HG02981 (cell line): Measurements from ENCODE around the gene KIR2DL4.
"Not testable (repeated sequence)": the region's sequence is repeated elsewhere in the genome, so short reads cannot be mapped to it uniquely, and the experiment has no call there.

ENCODE experiments used
- ATAC-seq: cut with Tn5 transposase; IDR thresholded peaks from one replicate; pipeline ENCODE4 v1.9.1; 2021; ENCODE audit warnings: mild to moderate bottlenecking, moderate library complexity; ENCODE audit not compliant: unreplicated experiment

The KIR2DL4 gene

DNA sequence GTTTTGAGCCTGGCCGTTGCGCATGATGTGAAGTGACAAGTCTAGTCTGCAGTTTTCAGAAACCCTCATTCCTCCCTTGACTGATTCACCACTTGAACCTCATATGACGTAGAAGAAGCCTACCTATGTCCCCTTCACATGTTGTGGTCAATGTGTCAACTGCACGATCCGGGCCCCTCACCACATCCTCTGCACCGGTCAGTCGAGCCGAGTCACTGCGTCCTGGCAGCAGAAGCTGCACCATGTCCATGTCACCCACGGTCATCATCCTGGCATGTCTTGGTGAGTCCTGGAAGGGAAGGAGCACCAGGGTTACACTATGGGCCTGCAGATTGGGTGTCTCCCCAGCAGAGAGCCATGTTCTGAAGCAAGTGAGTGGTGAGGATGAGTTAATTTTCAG lies at the start of gene KIR2DL4:
Gene KIR2DL4, plus strand, starts transcription at position 201 of the 400 bp plus-strand sequence. Its CDS starts 42 bp downstream, at position 243.
- no peak for ATAC-seq

DNA sequence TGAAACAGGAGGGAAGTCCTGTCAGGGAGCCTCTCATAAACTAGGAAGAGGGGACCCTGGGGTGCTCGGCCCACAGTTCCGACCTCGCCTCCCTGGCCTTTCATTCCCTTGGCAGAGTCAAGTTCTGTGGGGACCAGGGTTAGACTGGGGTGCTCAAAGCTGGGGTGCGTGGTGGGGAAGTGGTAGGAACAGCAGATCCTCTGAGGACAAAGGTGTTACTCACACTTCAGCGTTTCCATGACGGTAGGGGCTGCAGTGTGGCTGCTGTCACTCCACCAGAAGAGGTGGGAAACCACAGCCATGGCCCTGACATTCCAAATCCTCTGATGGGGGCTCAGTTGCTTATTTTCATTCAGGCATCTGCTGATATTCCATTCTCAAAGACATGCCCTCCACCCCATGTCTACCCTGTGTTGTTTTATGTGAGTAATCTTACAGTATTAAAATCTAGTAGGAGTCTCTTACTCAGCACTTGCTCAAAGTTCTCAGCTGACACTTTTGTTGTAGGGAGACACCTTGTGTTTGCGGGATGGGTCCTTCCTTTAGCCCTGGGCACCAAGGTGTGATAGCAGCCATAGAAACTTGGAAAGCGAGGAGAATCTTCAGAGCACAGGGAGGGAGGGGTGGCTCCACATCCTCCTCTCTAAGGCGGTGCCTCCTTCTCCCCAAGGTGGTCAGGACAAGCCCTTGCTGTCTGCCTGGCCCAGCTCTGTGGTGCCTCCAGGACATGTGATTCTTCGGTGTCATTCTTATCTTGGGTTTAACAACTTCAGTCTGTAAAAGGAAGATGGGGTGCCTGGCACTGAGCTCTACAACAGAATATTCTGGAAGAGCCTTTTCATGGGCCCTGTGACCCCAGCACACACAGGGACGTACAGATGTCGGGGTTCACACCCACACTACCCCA lies 47.0 kb upstream of the KIR2DL4 start:
- not testable (repeated sequence) for ATAC-seq

DNA sequence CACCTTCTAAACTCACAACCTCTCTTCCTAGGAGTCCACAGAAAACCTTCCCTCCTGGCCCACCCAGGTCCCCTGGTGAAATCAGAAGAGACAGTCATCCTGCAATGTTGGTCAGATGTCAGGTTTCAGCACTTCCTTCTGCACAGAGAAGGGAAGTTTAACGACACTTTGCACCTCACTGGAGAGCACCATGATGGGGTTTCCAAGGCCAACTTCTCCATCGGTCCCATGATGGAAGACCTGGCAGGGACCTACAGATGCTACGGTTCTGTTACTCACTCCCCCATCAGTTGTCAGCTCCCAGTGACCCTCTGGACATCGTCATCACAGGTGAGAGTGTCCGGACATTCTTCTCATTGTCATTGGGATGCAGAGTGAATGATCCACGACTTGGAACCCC lies 44.8 kb upstream of the KIR2DL4 start:
- ATAC-seq, result not testable (repeated sequence)

DNA sequence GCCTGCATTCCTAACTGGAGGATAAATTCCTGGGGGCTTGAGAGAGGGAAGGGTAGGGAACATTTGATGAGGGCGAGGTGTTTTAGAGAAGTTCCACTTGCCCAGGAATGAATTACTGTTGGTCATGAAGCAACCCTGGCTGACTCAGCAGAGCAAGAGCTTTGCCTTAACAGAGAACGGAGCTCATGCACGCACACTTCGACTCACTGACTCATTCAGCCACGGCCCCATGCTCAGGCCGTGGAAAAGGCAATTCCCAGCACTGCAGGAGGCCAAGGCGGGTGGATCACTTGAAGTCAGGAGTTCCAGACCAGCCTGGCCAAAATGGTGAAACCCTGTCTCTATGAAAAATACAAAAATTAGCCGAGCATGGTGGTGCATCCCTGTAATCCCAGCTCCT lies 39.2 kb upstream of the KIR2DL4 start:
- ATAC-seq, result not testable (repeated sequence)

DNA sequence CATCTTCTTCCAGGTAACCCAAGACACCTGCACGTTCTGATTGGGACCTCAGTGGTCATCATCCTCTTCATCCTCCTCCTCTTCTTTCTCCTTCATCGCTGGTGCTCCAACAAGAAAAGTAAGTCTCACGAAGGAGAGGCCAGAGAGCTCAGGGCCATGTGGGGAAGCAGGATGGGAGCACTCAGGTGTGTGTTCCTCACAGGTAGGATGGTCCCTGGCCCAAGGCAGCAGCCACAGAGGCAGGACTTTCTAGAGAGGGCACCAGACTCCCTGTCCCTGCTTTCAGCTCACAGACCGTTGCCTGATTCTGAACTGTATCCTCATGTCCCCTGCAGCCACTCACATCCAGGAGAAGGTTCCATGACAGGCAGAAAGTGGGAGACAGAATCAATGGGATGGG lies 36.9 kb upstream of the KIR2DL4 start:
- not testable (repeated sequence) for ATAC-seq

DNA sequence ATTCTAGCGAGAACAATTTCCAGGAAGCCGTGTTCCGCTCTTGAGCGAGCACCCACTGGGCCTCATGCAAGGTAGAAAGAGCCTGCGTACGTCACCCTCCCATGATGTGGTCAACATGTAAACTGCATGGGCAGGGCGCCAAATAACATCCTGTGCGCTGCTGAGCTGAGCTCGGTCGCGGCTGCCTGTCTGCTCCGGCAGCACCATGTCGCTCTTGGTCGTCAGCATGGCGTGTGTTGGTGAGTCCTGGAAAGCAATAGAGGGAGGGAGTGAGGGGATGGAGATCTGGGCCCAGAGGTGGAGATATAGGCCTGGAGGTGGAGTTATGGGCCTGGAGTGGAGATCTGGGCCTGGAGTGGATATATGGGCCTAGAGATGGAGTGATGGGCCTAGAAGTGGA lies 33.8 kb upstream of the KIR2DL4 start, which contains the start of gene KIR2DL1:
Gene KIR2DL1, plus strand, starts transcription at position 148 of the 400 bp plus-strand sequence. Its CDS starts 58 bp downstream, at position 206.
- not testable (repeated sequence) for ATAC-seq

DNA sequence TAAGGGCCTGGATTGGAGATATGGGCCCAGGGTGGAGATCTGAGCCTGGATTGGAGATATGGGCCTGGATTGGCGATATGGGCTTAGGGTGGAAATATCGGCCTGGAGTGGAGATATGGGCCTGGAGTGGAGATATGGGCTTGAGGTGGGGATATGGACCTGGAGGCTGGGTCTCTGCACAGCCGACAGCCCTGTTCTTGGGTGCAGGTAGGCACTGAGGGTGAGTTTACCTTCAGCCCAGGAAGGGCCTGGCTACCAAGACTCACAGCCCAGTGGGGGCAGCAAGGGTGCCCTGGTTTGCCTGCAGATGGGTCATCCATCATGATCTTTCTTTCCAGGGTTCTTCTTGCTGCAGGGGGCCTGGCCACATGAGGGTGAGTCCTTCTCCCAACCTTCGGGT lies 32.9 kb upstream of the KIR2DL4 start:
- ATAC-seq, result not testable (repeated sequence)

DNA sequence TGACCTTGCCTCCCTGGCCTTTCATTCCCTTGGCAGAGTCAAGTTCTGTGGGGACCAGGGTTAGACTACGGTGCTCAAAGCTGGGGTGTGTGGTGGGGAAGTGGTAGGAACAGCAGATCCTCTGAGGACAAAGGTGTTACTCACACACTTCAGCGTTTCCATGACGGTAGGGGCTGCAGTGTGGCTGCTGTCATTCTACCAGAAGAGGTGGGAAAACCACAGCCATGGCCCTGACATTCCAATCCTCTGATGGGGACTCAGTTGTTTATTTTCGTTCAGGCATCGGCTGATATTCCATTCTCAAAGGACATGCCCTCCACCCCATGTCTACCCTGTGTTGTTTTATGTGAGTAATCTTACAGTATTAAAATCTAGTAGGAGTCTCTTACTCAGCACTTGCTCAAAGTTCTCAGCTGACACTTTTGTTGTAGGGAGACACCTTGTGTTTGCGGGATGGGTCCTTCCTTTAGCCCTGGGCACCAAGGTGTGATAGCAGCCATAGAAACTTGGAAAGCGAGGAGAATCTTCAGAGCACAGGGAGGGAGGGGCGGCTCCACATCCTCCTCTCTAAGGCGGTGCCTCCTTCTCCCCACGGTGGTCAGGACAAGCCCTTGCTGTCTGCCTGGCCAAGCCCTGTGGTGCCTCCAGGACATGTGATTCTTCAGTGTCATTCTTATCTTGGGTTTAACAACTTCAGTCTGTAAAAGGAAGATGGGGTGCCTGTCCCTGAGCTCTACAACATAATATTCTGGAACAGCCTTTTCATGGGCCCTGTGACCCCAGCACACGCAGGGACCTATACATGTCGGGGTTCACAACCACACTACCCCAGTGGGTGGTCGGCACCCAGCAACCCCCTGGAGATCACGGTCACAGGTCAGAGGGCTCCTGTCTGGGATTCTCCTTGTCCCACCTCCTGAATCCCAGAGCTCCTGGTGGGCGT lies 32.1 kb upstream of the KIR2DL4 start:
- not testable (repeated sequence) for ATAC-seq

DNA sequence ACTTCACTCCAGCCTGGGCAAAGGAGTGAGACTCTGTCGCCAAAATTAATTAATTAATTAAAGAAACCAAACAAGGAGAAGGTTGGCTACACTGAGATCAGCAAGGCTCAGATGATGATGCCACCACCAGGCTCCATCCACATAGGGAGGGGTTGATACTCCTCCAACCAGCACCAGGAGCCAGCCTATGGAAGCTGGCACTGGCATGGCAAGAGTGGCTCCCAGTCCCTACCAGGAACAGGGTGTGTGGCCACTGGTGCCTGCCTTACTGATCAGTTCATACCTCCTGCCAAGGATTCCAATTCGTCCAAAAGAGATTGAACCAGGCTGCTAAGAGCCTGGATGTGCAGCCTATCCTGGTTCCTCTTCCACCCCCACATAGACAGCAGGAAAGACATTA lies 30.7 kb upstream of the KIR2DL4 start:
- not testable (repeated sequence) for ATAC-seq

DNA sequence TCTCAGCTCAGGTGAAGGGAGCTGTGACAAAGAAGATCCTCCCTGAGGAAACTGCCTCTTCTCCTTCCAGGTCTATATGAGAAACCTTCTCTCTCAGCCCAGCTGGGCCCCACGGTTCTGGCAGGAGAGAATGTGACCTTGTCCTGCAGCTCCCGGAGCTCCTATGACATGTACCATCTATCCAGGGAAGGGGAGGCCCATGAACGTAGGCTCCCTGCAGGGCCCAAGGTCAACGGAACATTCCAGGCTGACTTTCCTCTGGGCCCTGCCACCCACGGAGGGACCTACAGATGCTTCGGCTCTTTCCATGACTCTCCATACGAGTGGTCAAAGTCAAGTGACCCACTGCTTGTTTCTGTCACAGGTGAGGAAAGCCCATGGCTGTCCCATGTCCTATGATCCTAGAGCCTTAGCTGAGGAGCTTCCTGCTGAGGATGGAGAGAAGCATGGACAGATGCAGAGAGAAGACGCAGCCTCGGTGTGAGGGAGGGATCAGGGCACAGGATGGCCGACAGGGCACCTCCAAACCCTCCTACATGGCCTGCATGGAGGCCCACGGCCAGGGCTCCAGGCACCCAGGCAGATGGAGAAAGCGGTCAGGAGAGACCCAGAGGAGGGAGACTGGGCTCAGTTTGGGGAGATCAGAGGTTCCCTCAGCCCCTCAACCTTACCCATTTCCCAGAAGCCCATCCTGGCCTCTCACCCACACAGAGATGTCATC lies 28.2 kb upstream of the KIR2DL4 start:
- ATAC-seq, result not testable (repeated sequence)

DNA sequence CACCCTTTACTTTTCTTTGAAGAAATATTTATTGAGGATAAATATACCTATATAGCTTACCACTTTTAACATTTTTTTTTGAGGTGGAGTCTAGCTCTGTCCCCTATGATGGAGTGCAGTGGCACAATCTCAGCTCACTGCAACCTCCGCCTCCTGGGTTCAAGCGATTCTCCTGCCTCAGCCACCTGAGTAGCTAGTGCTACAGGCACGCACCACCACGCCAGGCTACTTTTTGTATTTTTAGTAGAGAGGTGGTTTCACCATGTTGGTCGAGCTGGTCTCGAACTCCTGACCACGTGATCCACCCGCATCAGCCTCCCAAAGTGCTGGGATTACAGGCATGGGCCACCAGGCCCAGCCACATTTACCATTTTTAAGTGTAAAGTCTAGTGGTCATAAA lies 27.6 kb upstream of the KIR2DL4 start:
- ATAC-seq, result not testable (repeated sequence)

DNA sequence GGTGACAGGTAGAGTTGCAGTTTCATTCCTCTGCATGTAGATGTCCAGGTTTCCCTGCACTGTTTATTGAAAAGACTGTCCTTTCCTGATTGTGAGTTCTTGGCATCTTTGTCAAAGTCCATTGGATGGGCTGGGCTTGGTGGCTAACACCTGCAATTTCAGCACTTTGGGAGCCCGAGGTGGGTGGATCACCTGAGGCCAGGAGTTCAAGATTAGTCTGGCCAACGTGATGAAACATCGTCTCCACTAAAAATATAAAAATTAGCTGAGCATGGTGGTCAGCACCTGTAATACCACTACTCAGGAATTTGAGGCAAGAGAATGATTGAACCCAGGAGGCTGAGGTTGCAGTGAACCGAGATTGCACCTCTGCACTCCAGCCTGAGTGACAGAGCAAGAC lies 25.6 kb upstream of the KIR2DL4 start:
- ATAC-seq, result not testable (repeated sequence)

DNA sequence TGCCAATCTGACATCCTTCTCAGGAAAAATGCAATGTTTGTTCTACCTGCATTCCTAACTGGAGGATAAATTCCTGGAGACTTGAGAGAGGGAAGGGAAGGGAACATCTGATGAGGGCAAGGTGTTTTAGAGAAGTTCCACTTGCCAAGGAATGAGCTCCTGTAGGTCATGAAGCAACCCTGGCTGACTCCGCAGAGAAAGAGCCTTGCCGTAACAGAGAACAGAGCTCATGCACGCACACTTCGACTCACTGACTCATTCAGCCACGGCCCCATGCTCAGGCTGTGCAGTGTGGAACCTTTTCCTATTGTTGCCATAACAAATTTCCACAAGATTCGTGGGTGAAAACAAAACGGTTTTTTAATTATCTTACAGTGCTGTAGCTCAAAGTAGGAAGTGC lies 24.5 kb upstream of the KIR2DL4 start:
- ATAC-seq, result not testable (repeated sequence)

DNA sequence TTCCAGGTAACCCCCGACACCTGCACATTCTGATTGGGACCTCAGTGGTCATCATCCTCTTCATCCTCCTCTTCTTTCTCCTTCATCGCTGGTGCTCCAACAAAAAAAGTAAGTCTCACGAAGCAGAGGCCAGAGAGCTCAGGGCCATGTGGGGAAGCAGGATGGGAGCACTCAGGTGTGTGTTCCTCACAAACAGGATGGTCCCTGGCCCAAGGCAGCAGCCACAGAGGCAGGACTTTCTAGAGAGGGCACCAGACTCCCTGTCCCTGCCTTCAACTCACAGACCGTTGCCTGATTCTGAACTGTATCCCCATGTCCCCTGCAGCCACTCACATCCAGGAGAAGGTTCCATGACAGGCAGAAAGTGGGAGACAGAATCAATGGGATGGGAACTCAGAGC lies 20.5 kb upstream of the KIR2DL4 start:
- ATAC-seq, result not testable (repeated sequence)

DNA sequence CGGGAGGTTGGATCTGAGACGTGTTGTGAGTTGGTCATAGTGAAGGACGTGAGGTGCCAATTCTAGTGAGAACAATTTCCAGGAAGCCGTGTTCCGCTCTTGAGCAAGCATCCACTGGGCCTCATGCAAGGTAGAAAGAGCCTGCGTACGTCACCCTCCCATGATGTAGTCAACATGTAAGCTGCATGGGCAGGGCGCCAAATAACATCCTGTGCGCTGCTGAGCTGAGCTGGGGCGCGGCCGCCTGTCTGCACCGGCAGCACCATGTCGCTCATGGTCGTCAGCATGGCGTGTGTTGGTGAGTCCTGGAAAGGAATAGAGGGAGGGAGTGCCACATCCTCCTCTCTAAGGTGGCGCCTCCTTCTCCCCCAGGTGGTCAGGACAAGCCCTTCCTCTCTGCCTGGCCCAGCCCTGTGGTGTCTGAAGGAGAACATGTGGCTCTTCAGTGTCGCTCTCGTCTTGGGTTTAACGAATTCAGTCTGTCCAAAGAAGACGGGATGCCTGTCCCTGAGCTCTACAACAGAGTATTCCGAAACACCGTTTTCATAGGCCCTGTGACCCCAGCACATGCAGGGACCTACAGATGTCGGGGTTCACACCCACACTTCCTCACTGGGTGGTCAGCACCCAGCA lies 17.2 kb upstream of the KIR2DL4 start:
- not testable (repeated sequence) for ATAC-seq

DNA sequence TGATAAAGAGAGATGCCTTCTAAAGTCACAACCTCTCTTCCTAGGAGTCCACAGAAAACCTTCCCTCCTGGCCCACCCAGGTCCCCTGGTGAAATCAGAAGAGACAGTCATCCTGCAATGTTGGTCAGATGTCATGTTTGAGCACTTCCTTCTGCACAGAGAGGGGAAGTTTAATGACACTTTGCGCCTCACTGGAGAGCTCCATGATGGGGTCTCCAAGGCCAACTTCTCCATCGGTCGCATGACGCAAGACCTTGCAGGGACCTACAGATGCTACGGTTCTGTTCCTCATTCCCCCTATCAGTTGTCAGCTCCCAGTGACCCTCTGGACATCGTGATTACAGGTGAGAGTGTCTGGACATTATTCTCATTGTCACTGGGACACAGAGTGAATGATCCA lies 15.3 kb upstream of the KIR2DL4 start:
- not testable (repeated sequence) for ATAC-seq

DNA sequence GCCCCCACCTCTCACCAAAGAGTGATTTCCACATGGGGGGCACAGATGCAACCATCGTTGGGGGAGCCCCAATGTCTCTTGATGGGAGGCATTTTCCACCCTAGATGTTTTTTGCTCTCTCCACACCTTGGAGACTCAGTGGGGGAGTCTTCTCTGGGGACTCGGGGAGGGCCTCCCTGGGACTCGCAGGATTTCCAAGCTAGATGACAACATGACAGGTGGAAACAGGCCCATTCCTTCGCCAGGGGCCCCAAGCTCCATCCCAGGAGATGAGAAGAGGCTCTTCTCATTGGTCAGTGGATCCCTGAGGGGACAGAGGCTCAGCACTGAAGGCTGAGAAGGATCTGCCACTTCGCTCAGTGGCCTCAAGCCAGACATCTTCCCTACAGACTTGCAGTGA lies 12.7 kb upstream of the KIR2DL4 start:
- ATAC-seq, result no peak

DNA sequence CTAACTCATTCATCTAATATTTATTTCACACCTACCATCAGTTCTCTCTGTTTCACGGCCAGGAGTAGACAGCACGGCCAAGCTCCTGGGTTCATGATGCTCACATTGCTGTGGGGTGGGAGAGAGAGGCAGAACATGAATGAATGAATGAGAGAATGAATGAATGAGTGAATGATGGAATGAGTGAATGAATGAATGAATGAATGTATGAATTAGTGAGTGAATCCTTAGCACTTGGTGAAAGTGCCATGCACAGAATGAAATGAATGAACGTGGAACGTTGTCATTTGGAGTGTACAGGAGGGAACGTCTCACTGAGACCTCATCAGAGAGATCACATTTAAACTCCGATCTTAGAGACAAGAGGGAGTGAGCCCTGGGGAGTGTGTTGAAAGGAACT lies 11.9 kb upstream of the KIR2DL4 start:
- ATAC-seq, result no peak

DNA sequence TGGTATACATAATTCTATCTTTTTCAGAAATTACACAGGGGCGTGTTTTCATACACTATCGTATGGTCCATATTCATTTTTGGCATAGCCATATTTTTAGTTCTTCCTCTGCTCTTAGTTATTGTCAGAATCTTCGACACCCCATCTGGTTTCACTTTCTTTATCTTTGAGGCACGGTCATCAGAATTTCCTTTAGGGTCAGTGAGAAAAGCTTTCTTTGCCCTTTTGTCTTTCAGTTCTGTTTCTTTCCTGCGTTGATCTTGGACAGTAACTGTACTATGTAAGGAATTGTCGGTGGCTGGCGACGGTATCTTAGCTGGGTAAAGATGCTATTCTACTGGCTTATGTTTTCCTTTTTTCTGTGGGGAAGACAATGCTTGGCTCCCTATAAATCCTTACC lies 10.6 kb upstream of the KIR2DL4 start:
- ATAC-seq, result no peak

DNA sequence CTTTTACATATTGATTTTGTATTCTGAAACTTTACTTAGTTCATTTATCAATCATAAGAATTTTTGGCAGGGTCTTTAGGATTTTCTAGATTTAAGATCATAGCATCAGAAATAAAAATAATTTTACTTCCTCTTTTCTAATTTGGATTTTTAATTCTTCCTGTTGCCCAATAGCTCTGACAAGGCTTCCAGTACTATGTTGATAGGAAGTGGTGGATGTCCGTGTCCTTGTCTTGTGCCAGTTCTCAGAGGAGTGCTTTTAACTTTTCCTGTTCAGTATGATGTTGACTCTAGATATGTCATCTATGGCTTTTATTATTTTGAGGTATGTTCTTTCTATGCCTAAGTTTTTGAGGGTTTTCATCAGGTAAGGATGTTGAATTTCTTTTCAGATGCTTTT lies 7.7 kb upstream of the KIR2DL4 start:
- ATAC-seq, result no peak
